HUES64 (cell line): ENCODE measurements around the gene RFXAP.

Experiments used
- H3K27ac ChIP-seq: 2 replicates; pipeline ENCODE4 v1.7.0; 2013; ENCODE audit warnings: low read depth, low read length, inconsistent platforms
- H3K27me3 ChIP-seq: 2 replicates; pipeline ENCODE4 v1.6.1; 2013; ENCODE audit warnings: mild to moderate bottlenecking, low read length; ENCODE audit not compliant: insufficient read depth
- H3K36me3 ChIP-seq: 2 replicates; pipeline ENCODE4 v1.6.1; 2013; ENCODE audit warnings: mild to moderate bottlenecking, low read length; ENCODE audit not compliant: insufficient read depth
- H3K4me1 ChIP-seq: 2 replicates; pipeline ENCODE4 v1.6.1; 2013; ENCODE audit warnings: mild to moderate bottlenecking, low read length, moderate library complexity; ENCODE audit not compliant: insufficient read depth
- H3K4me3 ChIP-seq: 2 replicates; pipeline ENCODE4 v1.5.1; 2013; ENCODE audit warnings: mild to moderate bottlenecking, low read length, moderate library complexity
- H3K9ac ChIP-seq: 2 replicates; pipeline ENCODE4 v1.6.1; 2013; ENCODE audit warnings: mild to moderate bottlenecking, low read depth, low read length
- H3K9me3 ChIP-seq: 2 replicates; pipeline ENCODE4 v1.6.1; 2013; ENCODE audit warnings: low read depth, low read length; ENCODE audit not compliant: insufficient read depth
- WGBS: fragments of 150-250, 120-280 bp; methylation state at CpG from one replicate; pipeline ENCODE4 v1.1.7; 2013; ENCODE audit warnings: missing lambda C conversion rate; 5-methylcytosine and 5-hydroxymethylcytosine counted together

Gene RFXAP

DNA sequence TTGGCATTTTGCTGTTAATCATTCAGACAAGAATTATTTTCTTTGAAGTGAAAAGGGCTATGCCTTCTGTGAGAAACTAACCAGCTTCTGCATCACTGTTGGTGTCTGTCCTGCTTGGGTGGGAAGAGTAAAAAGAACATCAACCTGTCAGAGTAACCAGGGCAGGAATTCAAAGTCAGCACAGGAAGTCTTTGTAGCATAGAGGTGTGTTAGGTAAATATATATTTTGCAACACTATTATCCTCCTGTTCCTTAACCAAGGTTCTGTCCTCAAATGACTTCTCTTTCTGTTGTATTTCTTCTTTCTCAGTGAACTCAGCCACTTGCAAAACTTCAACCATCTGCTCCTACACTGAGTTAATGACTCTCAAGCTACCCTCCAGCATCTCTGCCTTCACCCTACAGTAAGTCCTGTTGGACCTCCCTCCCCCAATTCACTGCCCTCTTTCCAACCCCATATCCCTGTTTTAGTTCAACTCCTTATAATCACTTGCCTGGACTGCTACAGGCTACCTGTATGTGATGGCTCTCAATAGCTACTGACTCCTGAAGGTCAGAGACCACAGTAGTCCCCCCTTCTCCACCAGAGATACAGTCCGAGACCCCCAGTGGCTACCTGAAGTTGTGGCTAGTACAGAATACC, 51.1 kb downstream of the RFXAP start:
- Histone ChIP-seq H3K4me3 (no peak overlapping the region), H3K27me3 (no peaks in the 10 kb centered on the region), H3K9me3 (no peaks in the 10 kb centered on the region), H3K9ac (no peak overlapping the region), H3K4me1 (peaks cover 11% of the 10 kb centered on the region; the same call in 1 of the 2 replicates), H3K27ac (no peak overlapping the region), H3K36me3 (no peaks in the 10 kb centered on the region)
- WGBS = 100% methylated on average over 1 of the region's 1 CpG

DNA sequence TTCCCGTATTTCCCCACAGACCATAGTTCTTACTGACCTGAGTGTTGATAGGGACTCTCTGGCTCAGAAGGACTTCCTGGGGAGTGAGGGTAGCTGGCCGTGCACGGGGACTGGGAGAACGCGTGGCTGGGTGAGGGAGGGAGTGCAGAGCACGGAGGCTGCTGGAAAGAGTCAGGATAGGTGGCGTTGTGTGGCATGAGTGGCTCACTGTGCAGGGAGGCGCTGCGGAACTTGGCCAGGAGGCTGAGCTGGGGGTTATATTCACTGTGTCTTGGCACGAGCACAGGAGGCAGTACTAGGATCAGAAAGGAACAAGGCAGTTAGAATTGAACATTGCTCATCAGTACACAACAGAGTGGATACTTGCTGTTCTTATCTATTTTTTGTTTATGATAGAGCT, 53.6 kb downstream of the RFXAP start:
- WGBS = 75% methylated on average over 10 of the region's 10 CpGs
- no peaks in the 10 kb centered on the region for H3K36me3 ChIP-seq
- H3K27me3 ChIP-seq = no peaks in the 10 kb centered on the region
- peaks cover under 1% of the 10 kb centered on the region; the same call in 1 of the 2 replicates for H3K4me1 ChIP-seq
- H3K4me3 ChIP-seq = no peak overlapping the region
- no peak overlapping the region for H3K9ac ChIP-seq
- H3K27ac ChIP-seq = no peak overlapping the region
- no peaks in the 10 kb centered on the region for H3K9me3 ChIP-seq

DNA sequence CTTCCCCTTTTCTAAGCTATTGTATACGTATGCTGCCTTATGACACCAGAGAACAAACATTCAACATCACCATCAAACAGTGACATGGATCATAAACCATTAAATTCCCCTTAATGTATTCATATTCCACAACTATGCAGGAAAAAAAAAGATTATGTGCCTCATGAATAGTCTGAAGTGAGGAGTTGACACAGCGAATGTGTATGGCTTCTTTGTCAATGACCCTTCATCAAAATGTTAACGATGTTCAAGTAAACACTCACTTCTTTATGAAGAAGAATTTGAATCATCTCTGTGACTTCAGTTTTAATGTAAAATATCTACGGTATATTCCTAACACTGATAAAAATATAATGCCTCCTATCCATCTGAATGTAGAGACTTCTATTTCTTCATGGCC, 56.4 kb downstream of the RFXAP start:
- no peaks in the 10 kb centered on the region for H3K27me3 ChIP-seq
- H3K27ac ChIP-seq = no peak overlapping the region
- no peak overlapping the region for H3K9ac ChIP-seq
- no peaks in the 10 kb centered on the region for H3K9me3 ChIP-seq
- H3K4me3 ChIP-seq = no peak overlapping the region
- WGBS = 99% methylated on average over 3 of the region's 4 CpGs
- no peaks in the 10 kb centered on the region for H3K4me1 ChIP-seq
- H3K36me3 ChIP-seq = no peaks in the 10 kb centered on the region

DNA sequence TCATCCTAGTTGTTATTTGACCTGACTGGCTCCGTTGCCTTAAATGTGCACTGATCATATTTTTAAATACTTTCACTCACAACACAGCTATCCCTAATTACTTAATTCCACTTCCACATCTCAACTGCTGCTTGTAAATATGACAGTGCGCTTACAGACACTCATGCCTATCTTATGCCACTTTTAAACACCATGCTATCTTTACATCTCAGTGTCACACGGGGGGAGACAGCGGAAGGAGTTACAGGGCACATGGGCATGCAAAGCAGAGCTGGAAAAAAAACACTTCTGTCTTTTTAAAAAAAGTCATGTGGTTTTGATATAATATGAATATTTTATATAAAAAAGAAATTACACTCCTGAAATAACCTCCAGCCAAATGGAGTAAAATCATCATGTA, 56.9 kb downstream of the RFXAP start:
- no peak overlapping the region for H3K9ac ChIP-seq
- no peaks in the 10 kb centered on the region for H3K27me3 ChIP-seq
- H3K9me3 ChIP-seq = no peaks in the 10 kb centered on the region
- H3K4me1 ChIP-seq = no peaks in the 10 kb centered on the region
- 81% methylated on average over 4 of the region's 4 CpGs for WGBS
- H3K4me3 ChIP-seq = no peak overlapping the region
- H3K27ac ChIP-seq = no peak overlapping the region
- no peaks in the 10 kb centered on the region for H3K36me3 ChIP-seq
